Body of pancreas (tissue), 4 donors: ENCODE measurements around the gene HORMAD2. TPM values are rescaled to one million over a fixed set of nuclear protein-coding genes. Genes with fewer than 3 reads are reported as not detected.

ENCODE experiments used
- ATAC-seq: fragments of 150-250 bp; one replicate; pipeline ENCODE4 v1.9.1; 2016
- DNase-seq, 4 donors: peaks; one replicate each; pipeline ENCODE4 v3.0.0-alpha.2; 2019
- H3K27ac ChIP-seq, 4 donors: fragments of 200-600 bp; sonication (generic); 1 replicate in 3 of 4; 2 replicates in 1 of 4; pipeline versions ENCODE4 v1.5.1 to v1.6.1; 2016 to 2019; ENCODE audit warnings: mild to moderate bottlenecking in 1 of 4, mixed read lengths in 1 of 4, moderate library complexity in 1 of 4
- H3K27me3 ChIP-seq, 2 donors: fragments of 200-600 bp; sonication (generic); one replicate each; pipeline ENCODE4 v1.6.0; 2016; ENCODE audit warnings: mild to moderate bottlenecking in 1 of 2
- H3K36me3 ChIP-seq, 2 donors: fragments of 200-600 bp; sonication (generic); replicated peaks in 1 of 2; 2 replicates each; pipeline ENCODE4 v1.5.1; 2016; ENCODE audit warnings: low read depth in 2 of 2; ENCODE audit not compliant: insufficient read depth in 1 of 2
- H3K4me1 ChIP-seq: fragments of 200-600 bp; sonication (generic); one replicate; pipeline ENCODE4 v1.6.0; 2016
- H3K4me3 ChIP-seq, 2 donors: fragments of 200-600 bp; sonication (generic); 1 replicate in 1 of 2; 2 replicates in 1 of 2; pipeline ENCODE4 v1.5.1; 2016 to 2019
- H3K9me3 ChIP-seq, 3 donors: fragments of 200-600 bp; sonication (generic); 1 replicate in 2 of 3; 2 replicates in 1 of 3; pipeline ENCODE4 v1.5.1; 2016
- POLR2A ChIP-seq, 3 donors: fragments of 450-650 bp; IDR thresholded peaks; one replicate each; pipeline ENCODE4 v1.6.1; 2016; ENCODE audit warnings: antibody characterized with exemption in 3 of 3, mild to moderate bottlenecking in 2 of 3
- WGBS, 2 donors: methylation state at CpG; one replicate each; pipeline ENCODE4 v1.1.5; 2017; 5-methylcytosine and 5-hydroxymethylcytosine counted together
- intact Hi-C: fragments of 100-400 bp; cut with DNase I; formaldehyde crosslinking; loops from one replicate; pipeline ENCODE4 v1.15.1; 2023
- total RNA-seq, 2 donors: library from RNA; depleted of rRNA; stranded (reverse); fragments of >200 nt; gene quantifications; one replicate each; pipeline ENCODE4 v1.1.0, GENCODE V29; 2016
- TF ChIP-seq, protein P1 (sequence below), 7 experiments: fragments of 450-650 bp in 4 of 7; fragments of 200-600 bp in 3 of 7; sonication (generic) in 3 of 7; IDR thresholded peaks; one replicate each; pipeline ENCODE4 v1.5.1; 2016 to 2019; ENCODE audit warnings: antibody characterized with exemption in 7 of 7

The HORMAD2 gene
- total RNA-seq, 2 donors from 2014 or later: not detected

DNA sequence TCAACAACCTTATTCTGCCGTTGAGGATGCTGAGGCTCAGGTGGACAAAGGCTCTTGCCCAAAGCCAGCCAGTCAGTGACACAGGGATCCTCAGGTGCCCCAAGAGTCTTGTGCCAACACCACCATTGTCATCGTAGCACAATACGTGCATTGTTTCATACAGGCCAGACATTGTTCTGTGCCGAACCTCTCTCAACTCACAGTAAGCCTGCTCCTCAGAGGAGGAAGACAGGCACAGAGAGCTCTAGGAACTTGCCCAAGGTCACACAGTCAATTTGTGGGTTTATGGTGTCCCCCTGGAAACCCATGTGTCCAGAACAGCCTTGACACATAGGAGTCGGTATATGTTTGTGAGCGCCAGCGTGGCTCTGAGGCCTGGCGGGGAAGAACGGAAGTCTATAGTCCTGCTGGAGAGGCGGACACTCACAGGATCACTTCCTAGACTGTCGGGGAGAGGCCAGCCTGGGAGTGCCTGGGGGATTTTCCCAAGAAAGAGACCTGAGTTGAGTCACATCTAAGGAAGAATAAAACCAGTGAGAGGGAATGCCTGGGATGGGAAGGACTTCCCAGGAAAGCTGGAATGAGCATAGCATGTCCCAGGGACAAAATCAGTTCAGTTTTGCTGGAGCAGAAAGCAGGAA is 146.0 kb downstream of the HORMAD2 start:
- no peak for ATAC-seq
- intact Hi-C loops: loop anchor here (10.0 kb wide), 1 partner anchor 72 kb away; no protein-coding TSS in a partner anchor

More for the DNA sequence above, 146.0 kb downstream of the HORMAD2 start:
- 75 to 84% methylated on average over 11 of the region's 11 CpGs for WGBS, 2 donors
- H3K4me3 ChIP-seq: no peak overlapping the region
- no peaks in the 10 kb centered on the region for H3K36me3 ChIP-seq
- TF ChIP-seq, protein P1, sequence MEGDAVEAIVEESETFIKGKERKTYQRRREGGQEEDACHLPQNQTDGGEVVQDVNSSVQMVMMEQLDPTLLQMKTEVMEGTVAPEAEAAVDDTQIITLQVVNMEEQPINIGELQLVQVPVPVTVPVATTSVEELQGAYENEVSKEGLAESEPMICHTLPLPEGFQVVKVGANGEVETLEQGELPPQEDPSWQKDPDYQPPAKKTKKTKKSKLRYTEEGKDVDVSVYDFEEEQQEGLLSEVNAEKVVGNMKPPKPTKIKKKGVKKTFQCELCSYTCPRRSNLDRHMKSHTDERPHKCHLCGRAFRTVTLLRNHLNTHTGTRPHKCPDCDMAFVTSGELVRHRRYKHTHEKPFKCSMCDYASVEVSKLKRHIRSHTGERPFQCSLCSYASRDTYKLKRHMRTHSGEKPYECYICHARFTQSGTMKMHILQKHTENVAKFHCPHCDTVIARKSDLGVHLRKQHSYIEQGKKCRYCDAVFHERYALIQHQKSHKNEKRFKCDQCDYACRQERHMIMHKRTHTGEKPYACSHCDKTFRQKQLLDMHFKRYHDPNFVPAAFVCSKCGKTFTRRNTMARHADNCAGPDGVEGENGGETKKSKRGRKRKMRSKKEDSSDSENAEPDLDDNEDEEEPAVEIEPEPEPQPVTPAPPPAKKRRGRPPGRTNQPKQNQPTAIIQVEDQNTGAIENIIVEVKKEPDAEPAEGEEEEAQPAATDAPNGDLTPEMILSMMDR (IDR thresholded peaks at IDR 0.05): no peak
- TF ChIP-seq POLR2A (IDR thresholded peaks at IDR 0.05): no peak
- H3K27ac ChIP-seq: no peak overlapping the region
- no peaks in the 10 kb centered on the region for H3K9me3 ChIP-seq
- no peaks in the 10 kb centered on the region for H3K27me3 ChIP-seq
- no peak for DNase-seq
- H3K4me1 ChIP-seq: no peaks in the 10 kb centered on the region

Other genes with a start within 250 kb of the HORMAD2 start
- 10 to 100 TPM; 34.3 to 42.0 TPM for gene ASCC2, start 242.2 kb upstream of the HORMAD2 start, total RNA-seq
- 10 to 100 TPM; 37.9 to 46.7 TPM for gene MTMR3, start 197.3 kb upstream of the HORMAD2 start, total RNA-seq
- 1 to 10 TPM in 1 of 2 donors, under 1 TPM in 1; 0.52 to 1.3 TPM for gene LIF, start 166.3 kb downstream of the HORMAD2 start, total RNA-seq
- not detected for gene OSM, start 186.4 kb downstream of the HORMAD2 start, total RNA-seq
- 10 to 100 TPM in 1 of 2 donors, 1 to 10 TPM in 1; 4.2 to 21.4 TPM for gene CASTOR1, start 209.0 kb downstream of the HORMAD2 start, total RNA-seq
- gene TBC1D10A, start 246.5 kb downstream of the HORMAD2 start, total RNA-seq: 10 to 100 TPM in 1 of 2 donors, 1 to 10 TPM in 1; 4.3 to 15.0 TPM